ENCODE results near the gene BIRC7.

- no peak for TF ChIP-seq EZH2phosphoT487 (IDR thresholded peaks at IDR 0.05; ENCODE audit: borderline replicate concordance)
- TF ChIP-seq POLR2A (IDR thresholded peaks at IDR 0.05; ENCODE audit: borderline replicate concordance, extremely low read depth, insufficient read depth, insufficient read length), result no peak
- no peak for TF ChIP-seq SP1 (IDR thresholded peaks at IDR 0.05; ENCODE audit: low read depth)
- TF ChIP-seq CTCF (IDR thresholded peaks at IDR 0.05 in 2 of 3, conservative IDR thresholded peaks at IDR 0.05 in 1 of 3; ENCODE audit: borderline replicate concordance in 1 of 3, insufficient read depth in 1 of 3, low read depth in 2 of 3, low read length in 2 of 3), result no peak
- no peak for TF ChIP-seq CEBPB (IDR thresholded peaks at IDR 0.05; ENCODE audit: low read depth)
- TF ChIP-seq SIN3A (IDR thresholded peaks at IDR 0.05; ENCODE audit: low read depth), result no peak
- no peak for TF ChIP-seq YY1 (IDR thresholded peaks at IDR 0.05; ENCODE audit: extremely low read depth, insufficient replicate concordance, low read depth, low read length)
- no peak for TF ChIP-seq CBX3 (IDR thresholded peaks at IDR 0.05; ENCODE audit: low read depth)
- TF ChIP-seq MAX (IDR thresholded peaks at IDR 0.05), result no peak
- no peak for TF ChIP-seq ZNF274 (IDR thresholded peaks at IDR 0.05; ENCODE audit: low read depth, low read length)
- no peak for TF ChIP-seq EZH2 (IDR thresholded peaks at IDR 0.05)
- no peak for TF ChIP-seq TCF7L2 (IDR thresholded peaks at IDR 0.05; ENCODE audit: borderline replicate concordance, extremely low read depth, insufficient read depth, insufficient read length)
- no peak for TF ChIP-seq EGR1 (IDR thresholded peaks at IDR 0.05; ENCODE audit: low read depth)
- no peak for TF ChIP-seq POLR2AphosphoS5 (IDR thresholded peaks at IDR 0.05; ENCODE audit: low read depth, low read length)
Measured at GRCh38 chr20:63280371-63280770, 44.7 kb downstream of the BIRC7 start.
